Prostate gland (tissue), 2 donors: Measurements from ENCODE around the gene STX11.

Experiments used
- CTCF ChIP-seq, 4 experiments: fragments of 200-600 bp in 2 of 4; fragments of 450-650 bp in 2 of 4; sonication (generic) in 2 of 4; IDR thresholded peaks; 1 replicate in 3 of 4; 2 replicates in 1 of 4; pipeline ENCODE4 v1.5.1; 2016 to 2019; ENCODE audit warnings: antibody characterized with exemption in 4 of 4, mild to moderate bottlenecking in 2 of 4, moderate library complexity in 2 of 4
- POLR2A ChIP-seq: fragments of 450-650 bp; IDR thresholded peaks from one replicate; pipeline ENCODE4 v1.6.1; 2016; ENCODE audit warnings: antibody characterized with exemption, mild to moderate bottlenecking
- POLR2AphosphoS5 ChIP-seq: sonication (generic); formaldehyde crosslinking; IDR thresholded peaks from one replicate; pipeline ENCODE4 v1.6.1; 2017; ENCODE audit warnings: antibody characterized with exemption

- no peak for TF ChIP-seq CTCF (IDR thresholded peaks at IDR 0.05)
- no peak for TF ChIP-seq POLR2AphosphoS5
- TF ChIP-seq POLR2A: no peak
These were observed 7.8 kb downstream of the STX11 start for GRCh38 chr6:144158133-144158532.
